GM23338 (cell line): ENCODE measurements around the gene TBC1D9. TPM values are rescaled to one million over a fixed set of nuclear protein-coding genes. Genes with fewer than 3 reads are reported as not detected.

Experiments used
- NANOG ChIP-seq: IDR thresholded peaks from 2 replicates; pipeline ENCODE4 v1.6.1; 2016; ENCODE audit warnings: antibody characterized with exemption, borderline replicate concordance
- POLR2AphosphoS5 ChIP-seq: IDR thresholded peaks from 2 replicates; pipeline ENCODE4 v1.6.1; 2016; ENCODE audit warnings: antibody characterized with exemption, low read depth
- ZNF114 ChIP-seq: fragments of 250-450 bp; sonication (Bioruptor Pico); IDR thresholded peaks from 2 replicates; pipeline ENCODE4 v1.5.0; 2020; ENCODE audit warnings: mild to moderate bottlenecking, moderate library complexity
- polyA plus RNA-seq: library from polyadenylated mRNA; unstranded; fragments of >200 nt; fragmentation: Nextera tagmentation; extraction: Ambion mirVana; gene quantifications from 2 replicates; pipeline ENCODE4 v1.2.1, GENCODE V29; 2016
- total RNA-seq: library from RNA; depleted of rRNA; stranded (reverse); fragments of >200 nt; shearing (Covaris generic); gene quantifications from 2 replicates; pipeline ENCODE4 v1.2.3, GENCODE V29; 2014
- TF ChIP-seq, protein P1 (sequence below): fragments of 250-450 bp; sonication (Bioruptor Pico); IDR thresholded peaks from 2 replicates; pipeline ENCODE4 v1.5.0; 2020; ENCODE audit warnings: mild to moderate bottlenecking, moderate library complexity
- TF ChIP-seq, protein P2 (sequence below): IDR thresholded peaks from one replicate; pipeline ENCODE4 v1.6.1; 2018; ENCODE audit warnings: antibody characterized with exemption; ENCODE audit not compliant: unreplicated experiment
- TF ChIP-seq, protein P3 (sequence below): IDR thresholded peaks from 2 replicates; pipeline ENCODE4 v1.6.1; 2016; ENCODE audit warnings: antibody characterized with exemption

The TBC1D9 gene
- total and polyA plus RNA-seq, 2 experiments from 2014 or later: 0.03 to 0.56 TPM

DNA sequence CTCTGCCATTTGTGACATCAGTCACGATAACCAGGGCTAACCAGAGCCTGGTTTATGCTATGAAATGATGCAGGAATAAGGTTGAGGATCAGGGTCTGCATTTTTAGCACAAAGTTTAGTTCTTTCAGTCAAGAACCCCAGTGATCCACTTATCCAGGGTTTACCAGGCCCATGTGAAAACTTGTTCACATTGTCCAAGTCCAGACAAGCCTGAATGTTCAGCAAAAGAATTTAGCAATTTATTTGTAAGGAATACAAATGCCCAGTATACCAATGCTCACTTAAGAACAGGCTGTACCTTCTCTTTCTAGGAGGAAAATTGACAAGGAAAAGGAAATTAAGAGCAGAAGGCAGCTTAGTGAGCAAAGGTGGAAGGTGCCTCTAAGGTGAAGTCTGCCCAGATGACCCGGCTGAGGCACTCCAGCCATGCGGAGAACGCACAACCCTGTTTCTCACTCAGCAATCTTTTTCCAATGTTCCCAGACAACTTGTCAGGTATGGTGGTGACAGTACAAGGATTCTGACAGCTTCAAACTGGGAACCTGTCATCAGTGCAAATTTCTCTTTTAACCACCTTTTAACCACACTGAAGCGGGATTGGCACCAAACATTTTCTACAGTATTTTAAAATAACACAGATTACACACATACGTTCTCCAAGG, 54.0 kb downstream of the TBC1D9 start (continued):
- TF ChIP-seq, protein P1, sequence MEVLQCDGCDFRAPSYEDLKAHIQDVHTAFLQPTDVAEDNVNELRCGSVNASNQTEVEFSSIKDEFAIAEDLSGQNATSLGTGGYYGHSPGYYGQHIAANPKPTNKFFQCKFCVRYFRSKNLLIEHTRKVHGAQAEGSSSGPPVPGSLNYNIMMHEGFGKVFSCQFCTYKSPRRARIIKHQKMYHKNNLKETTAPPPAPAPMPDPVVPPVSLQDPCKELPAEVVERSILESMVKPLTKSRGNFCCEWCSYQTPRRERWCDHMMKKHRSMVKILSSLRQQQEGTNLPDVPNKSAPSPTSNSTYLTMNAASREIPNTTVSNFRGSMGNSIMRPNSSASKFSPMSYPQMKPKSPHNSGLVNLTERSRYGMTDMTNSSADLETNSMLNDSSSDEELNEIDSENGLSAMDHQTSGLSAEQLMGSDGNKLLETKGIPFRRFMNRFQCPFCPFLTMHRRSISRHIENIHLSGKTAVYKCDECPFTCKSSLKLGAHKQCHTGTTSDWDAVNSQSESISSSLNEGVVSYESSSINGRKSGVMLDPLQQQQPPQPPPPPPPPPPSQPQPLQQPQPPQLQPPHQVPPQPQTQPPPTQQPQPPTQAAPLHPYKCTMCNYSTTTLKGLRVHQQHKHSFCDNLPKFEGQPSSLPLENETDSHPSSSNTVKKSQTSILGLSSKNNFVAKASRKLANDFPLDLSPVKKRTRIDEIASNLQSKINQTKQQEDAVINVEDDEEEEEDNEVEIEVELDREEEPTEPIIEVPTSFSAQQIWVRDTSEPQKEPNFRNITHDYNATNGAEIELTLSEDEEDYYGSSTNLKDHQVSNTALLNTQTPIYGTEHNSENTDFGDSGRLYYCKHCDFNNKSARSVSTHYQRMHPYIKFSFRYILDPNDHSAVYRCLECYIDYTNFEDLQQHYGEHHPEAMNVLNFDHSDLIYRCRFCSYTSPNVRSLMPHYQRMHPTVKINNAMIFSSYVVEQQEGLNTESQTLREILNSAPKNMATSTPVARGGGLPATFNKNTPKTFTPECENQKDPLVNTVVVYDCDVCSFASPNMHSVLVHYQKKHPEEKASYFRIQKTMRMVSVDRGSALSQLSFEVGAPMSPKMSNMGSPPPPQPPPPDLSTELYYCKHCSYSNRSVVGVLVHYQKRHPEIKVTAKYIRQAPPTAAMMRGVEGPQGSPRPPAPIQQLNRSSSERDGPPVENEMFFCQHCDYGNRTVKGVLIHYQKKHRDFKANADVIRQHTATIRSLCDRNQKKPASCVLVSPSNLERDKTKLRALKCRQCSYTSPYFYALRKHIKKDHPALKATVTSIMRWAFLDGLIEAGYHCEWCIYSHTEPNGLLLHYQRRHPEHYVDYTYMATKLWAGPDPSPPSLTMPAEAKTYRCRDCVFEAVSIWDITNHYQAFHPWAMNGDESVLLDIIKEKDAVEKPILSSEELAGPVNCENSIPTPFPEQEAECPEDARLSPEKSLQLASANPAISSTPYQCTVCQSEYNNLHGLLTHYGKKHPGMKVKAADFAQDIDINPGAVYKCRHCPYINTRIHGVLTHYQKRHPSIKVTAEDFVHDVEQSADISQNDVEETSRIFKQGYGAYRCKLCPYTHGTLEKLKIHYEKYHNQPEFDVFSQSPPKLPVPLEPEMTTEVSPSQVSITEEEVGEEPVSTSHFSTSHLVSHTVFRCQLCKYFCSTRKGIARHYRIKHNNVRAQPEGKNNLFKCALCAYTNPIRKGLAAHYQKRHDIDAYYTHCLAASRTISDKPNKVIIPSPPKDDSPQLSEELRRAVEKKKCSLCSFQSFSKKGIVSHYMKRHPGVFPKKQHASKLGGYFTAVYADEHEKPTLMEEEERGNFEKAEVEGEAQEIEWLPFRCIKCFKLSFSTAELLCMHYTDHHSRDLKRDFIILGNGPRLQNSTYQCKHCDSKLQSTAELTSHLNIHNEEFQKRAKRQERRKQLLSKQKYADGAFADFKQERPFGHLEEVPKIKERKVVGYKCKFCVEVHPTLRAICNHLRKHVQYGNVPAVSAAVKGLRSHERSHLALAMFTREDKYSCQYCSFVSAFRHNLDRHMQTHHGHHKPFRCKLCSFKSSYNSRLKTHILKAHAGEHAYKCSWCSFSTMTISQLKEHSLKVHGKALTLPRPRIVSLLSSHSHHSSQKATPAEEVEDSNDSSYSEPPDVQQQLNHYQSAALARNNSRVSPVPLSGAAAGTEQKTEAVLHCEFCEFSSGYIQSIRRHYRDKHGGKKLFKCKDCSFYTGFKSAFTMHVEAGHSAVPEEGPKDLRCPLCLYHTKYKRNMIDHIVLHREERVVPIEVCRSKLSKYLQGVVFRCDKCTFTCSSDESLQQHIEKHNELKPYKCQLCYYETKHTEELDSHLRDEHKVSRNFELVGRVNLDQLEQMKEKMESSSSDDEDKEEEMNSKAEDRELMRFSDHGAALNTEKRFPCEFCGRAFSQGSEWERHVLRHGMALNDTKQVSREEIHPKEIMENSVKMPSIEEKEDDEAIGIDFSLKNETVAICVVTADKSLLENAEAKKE (CRISPR knock-in tag): no peak
- TF ChIP-seq, protein P2, sequence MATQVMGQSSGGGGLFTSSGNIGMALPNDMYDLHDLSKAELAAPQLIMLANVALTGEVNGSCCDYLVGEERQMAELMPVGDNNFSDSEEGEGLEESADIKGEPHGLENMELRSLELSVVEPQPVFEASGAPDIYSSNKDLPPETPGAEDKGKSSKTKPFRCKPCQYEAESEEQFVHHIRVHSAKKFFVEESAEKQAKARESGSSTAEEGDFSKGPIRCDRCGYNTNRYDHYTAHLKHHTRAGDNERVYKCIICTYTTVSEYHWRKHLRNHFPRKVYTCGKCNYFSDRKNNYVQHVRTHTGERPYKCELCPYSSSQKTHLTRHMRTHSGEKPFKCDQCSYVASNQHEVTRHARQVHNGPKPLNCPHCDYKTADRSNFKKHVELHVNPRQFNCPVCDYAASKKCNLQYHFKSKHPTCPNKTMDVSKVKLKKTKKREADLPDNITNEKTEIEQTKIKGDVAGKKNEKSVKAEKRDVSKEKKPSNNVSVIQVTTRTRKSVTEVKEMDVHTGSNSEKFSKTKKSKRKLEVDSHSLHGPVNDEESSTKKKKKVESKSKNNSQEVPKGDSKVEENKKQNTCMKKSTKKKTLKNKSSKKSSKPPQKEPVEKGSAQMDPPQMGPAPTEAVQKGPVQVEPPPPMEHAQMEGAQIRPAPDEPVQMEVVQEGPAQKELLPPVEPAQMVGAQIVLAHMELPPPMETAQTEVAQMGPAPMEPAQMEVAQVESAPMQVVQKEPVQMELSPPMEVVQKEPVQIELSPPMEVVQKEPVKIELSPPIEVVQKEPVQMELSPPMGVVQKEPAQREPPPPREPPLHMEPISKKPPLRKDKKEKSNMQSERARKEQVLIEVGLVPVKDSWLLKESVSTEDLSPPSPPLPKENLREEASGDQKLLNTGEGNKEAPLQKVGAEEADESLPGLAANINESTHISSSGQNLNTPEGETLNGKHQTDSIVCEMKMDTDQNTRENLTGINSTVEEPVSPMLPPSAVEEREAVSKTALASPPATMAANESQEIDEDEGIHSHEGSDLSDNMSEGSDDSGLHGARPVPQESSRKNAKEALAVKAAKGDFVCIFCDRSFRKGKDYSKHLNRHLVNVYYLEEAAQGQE: no peak
- TF ChIP-seq POLR2AphosphoS5 (no peak), ZNF114 (CRISPR knock-in tag) (no peak), NANOG (no peak)
- TF ChIP-seq, protein P3, sequence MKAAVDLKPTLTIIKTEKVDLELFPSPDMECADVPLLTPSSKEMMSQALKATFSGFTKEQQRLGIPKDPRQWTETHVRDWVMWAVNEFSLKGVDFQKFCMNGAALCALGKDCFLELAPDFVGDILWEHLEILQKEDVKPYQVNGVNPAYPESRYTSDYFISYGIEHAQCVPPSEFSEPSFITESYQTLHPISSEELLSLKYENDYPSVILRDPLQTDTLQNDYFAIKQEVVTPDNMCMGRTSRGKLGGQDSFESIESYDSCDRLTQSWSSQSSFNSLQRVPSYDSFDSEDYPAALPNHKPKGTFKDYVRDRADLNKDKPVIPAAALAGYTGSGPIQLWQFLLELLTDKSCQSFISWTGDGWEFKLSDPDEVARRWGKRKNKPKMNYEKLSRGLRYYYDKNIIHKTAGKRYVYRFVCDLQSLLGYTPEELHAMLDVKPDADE: no peak
